ENCODE measurements around the gene PACSIN1. TPM values are rescaled to one million over a fixed set of nuclear protein-coding genes. Genes with fewer than 3 reads are reported as not detected.

The PACSIN1 gene
- total RNA-seq, 4 donors from 2014 or later, result 1.2 TPM; not detected in 2

DNA sequence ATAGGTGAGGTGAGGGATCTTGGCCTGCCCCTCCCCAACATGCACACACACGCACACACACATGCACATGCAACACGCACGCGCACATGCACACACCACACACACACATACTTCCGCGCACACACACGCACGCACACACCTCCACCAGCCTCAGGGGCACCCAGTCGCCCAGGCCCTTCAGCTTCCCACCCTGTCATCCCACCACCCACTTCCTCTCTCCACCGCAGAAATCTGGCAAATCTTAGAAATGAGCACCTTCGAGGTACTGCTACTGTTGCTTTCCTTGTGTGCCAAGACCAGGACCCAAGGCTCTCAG, 89.1 kb downstream of the PACSIN1 start:
- Histone ChIP-seq H3K27ac (no peak overlapping the region), H3K36me3 (no peaks in the 10 kb centered on the region), H3K27me3 (no peaks in the 10 kb centered on the region), H3K4me1 (no peaks in the 10 kb centered on the region), H3K4me3 (no peak overlapping the region), H3K9me3 (peaks cover 0 to 14% (median 0%) of the 10 kb centered on the region in 3 donors)
- 94 to 96% methylated on average over 6 to 7 of the region's 11 CpGs for WGBS, 2 donors (ENCODE audit: low coverage in 1 of 2)
- ATAC-seq, result no peak
- TF ChIP-seq EP300 (IDR thresholded peaks at IDR 0.05) (no peak), POLR2A (IDR thresholded peaks at IDR 0.05) (no peak), POLR2AphosphoS5 (IDR thresholded peaks at IDR 0.05) (no peak)
- TF ChIP-seq, protein P1, sequence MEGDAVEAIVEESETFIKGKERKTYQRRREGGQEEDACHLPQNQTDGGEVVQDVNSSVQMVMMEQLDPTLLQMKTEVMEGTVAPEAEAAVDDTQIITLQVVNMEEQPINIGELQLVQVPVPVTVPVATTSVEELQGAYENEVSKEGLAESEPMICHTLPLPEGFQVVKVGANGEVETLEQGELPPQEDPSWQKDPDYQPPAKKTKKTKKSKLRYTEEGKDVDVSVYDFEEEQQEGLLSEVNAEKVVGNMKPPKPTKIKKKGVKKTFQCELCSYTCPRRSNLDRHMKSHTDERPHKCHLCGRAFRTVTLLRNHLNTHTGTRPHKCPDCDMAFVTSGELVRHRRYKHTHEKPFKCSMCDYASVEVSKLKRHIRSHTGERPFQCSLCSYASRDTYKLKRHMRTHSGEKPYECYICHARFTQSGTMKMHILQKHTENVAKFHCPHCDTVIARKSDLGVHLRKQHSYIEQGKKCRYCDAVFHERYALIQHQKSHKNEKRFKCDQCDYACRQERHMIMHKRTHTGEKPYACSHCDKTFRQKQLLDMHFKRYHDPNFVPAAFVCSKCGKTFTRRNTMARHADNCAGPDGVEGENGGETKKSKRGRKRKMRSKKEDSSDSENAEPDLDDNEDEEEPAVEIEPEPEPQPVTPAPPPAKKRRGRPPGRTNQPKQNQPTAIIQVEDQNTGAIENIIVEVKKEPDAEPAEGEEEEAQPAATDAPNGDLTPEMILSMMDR (IDR thresholded peaks at IDR 0.05), result no peak

DNA sequence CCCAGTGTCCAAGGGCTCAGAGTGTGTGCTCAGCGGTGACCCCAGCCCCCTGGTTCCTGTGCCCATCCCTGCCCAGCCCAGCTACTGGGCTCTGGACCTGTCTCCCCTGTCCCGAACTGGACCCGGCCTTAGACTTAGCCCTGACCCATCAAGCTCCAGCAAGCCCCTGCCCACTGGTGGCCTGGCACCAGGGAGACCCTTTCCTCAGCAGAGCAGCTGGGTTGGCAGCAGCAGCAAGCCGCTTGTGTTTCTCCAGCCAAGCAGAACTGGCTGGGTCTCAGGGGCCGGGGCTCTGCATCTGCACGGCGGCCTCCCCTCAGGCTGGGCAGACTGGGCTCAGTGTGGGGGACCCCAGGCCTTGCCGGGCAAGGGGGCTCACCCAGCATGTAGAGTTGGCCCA, 89.5 kb downstream of the PACSIN1 start:
- H3K27me3 ChIP-seq, result no peaks in the 10 kb centered on the region
- WGBS, 2 donors (ENCODE audit: low coverage in 1 of 2), result 100% methylated on average over 1 of the region's 8 CpGs
- TF ChIP-seq, protein P1 (IDR thresholded peaks at IDR 0.05), result no peak
- no peak for ATAC-seq
- H3K9me3 ChIP-seq, result peaks cover 0 to 14% (median 0%) of the 10 kb centered on the region in 3 donors
- H3K36me3 ChIP-seq, result no peaks in the 10 kb centered on the region
- no peaks in the 10 kb centered on the region for H3K4me1 ChIP-seq
- no peak overlapping the region for H3K4me3 ChIP-seq
- H3K27ac ChIP-seq, result no peak overlapping the region

DNA sequence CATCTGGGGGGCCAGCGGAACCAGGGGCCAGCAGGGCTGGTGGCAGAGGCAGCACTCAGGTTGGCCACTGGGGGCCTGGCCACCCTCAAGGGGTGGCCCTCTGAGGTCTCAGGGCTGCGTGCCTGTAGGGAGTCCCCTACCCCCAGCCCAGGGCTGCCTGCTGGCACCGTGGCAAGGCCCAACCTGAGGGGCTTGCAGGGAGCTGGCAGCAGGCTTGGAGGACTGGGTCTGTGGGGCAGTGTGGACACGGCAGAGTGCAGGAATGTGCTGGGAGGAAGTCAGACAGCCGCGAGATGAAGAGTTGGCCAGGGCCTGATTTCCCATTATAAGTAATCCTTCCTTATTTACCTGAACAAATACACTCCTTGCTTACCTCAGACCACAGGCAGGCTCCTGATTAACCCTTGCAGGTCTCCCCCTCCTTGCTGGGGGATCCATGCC, 90.2 kb downstream of the PACSIN1 start, which contains the start of gene SPDEF:
Gene SPDEF, minus strand, starts transcription at position 299 of the 441 bp plus-strand sequence. CDS start 11,874 bp downstream, outside the sequence.
- Histone ChIP-seq H3K4me1 (no peaks in the 10 kb centered on the region), H3K27ac (no peak within 1 kb of the TSS), H3K36me3 (no peaks in the 10 kb centered on the region), H3K27me3 (no peaks in the 10 kb centered on the region), H3K4me3 (no peak within 1 kb of the TSS), H3K9me3 (peaks cover 0 to 14% (median 0%) of the 10 kb centered on the region in 3 donors)
- ATAC-seq, result no peak
- WGBS, 2 donors (ENCODE audit: low coverage in 1 of 2), result 31% methylated on average over 3 of the region's 6 CpGs; no CpG with 5 or more reads in 1 of the 2 donors
- no peak for TF ChIP-seq POLR2A (IDR thresholded peaks at IDR 0.05)
- TF ChIP-seq, protein P1 (IDR thresholded peaks at IDR 0.05), result no peak

DNA sequence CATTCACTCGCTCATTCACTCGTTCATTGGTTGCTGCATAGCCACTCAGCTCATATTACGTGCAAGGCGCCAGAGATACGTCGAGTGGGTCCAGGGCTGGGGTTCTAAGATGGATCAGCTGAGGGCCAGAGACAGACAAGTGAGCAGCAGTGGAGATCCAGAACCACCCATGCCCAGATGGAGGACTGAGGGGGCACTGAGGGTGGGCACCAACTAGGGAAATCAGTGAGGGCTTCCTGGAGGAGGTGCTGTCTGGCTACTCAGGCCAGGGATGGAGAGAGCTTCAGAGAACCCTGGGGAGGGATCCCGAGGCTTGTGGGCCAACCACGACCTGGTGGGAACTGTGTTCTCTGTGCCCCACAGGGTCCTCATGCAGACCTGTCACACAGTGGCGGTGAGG, 90.6 kb downstream of the PACSIN1 start:
- no peaks in the 10 kb centered on the region for H3K4me1 ChIP-seq
- no peaks in the 10 kb centered on the region for H3K36me3 ChIP-seq
- no peak overlapping the region for H3K4me3 ChIP-seq
- ATAC-seq, result no peak
- no peak overlapping the region for H3K27ac ChIP-seq
- H3K9me3 ChIP-seq, result peaks cover 0 to 14% (median 0%) of the 10 kb centered on the region in 3 donors
- 71 to 90% methylated on average over 3 to 6 of the region's 9 CpGs for WGBS, 2 donors (ENCODE audit: low coverage in 1 of 2)
- no peaks in the 10 kb centered on the region for H3K27me3 ChIP-seq
- TF ChIP-seq POLR2AphosphoS5 (IDR thresholded peaks at IDR 0.05) (no peak), POLR2A (IDR thresholded peaks at IDR 0.05) (no peak), EP300 (IDR thresholded peaks at IDR 0.05) (no peak)
- TF ChIP-seq, protein P1 (IDR thresholded peaks at IDR 0.05), result no peak

DNA sequence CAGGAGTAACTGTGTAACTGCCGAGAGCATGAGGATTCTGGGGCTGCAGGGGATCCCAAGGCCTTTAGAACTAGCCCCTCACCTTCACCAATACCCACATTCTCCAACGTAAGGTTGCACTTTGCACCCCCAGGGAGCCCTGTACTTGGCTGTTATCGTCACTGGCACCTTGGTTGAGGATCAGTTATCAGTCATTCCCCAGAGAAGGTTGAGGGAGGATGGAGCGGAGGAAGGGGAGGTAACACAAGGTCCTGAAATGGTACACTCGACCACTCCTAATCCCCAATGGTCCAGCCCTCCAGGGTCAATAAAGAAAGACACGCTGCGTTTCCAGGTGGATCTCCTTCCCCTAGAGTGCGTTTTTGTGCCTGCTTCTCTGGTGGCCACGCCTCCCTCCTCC, 91.4 kb downstream of the PACSIN1 start:
- H3K27me3 ChIP-seq, result peaks cover 5% of the 10 kb centered on the region
- H3K36me3 ChIP-seq, result no peaks in the 10 kb centered on the region
- no peak overlapping the region for H3K4me3 ChIP-seq
- no peak for ATAC-seq
- H3K27ac ChIP-seq, result no peak overlapping the region
- no peaks in the 10 kb centered on the region for H3K4me1 ChIP-seq
- peaks cover 0 to 14% (median 0%) of the 10 kb centered on the region in 3 donors for H3K9me3 ChIP-seq
- TF ChIP-seq POLR2AphosphoS5 (IDR thresholded peaks at IDR 0.05) (no peak), EP300 (IDR thresholded peaks at IDR 0.05) (no peak)
- TF ChIP-seq, protein P1 (IDR thresholded peaks at IDR 0.05), result no peak
- 81 to 82% methylated on average over 3 to 4 of the region's 9 CpGs for WGBS, 2 donors (ENCODE audit: low coverage in 1 of 2)
